ENCODE data around the gene ESYT1.

GRCh38 chr12:56082382-56082781 lies 45.7 kb upstream of the ESYT1 start:
- no peak for TF ChIP-seq POLR2A (IDR thresholded peaks at IDR 0.05)
- no peak for TF ChIP-seq CTCF (IDR thresholded peaks at IDR 0.05)
